ENCODE measurements around the gene HDAC4. TPM values are rescaled to one million over a fixed set of nuclear protein-coding genes. Genes with fewer than 3 reads are reported as not detected.

Gene HDAC4
- total RNA-seq, 1 experiment from 2014 or later = 44.4 TPM

DNA sequence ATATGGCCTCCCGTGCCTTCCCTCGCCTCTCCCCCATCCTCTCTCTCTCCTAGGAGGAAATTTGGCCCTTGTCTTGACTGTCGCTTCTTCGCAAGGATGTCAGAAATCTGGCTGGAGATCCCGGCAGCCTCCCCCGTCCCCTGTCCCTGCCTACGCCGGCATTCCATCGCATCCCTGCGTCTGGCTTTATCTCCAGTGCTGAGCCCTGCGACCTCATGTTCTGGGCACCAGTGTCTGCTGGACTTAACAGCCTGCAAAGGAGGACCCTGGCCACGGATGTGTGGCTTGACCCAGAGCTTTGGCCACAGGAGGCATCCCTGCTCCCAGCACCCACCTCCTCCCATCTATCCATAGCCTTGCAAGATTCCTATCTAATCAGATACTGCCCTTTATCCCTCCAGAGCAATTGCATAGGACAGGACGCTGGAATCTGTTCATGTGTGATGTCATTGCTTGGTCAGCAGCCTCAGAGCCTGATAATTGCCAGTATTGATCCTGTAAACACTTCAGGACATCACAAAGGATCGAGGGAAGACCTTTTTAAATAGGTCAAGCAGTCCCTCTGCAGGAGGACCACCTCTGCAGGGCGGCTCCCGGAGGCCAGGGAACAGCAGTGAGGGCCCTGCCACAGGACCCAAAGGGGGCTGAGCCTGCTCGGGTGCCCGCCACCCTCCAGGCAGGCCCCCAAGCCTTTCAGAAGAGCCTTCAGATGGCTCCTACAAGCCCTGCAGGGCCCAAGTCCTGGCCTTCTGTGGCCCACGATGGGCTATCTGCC, 384.7 kb downstream of the HDAC4 start (continued):
- no peak for TF ChIP-seq FOXP1 (CRISPR knock-in tag; IDR thresholded peaks at IDR 0.05; ENCODE audit: borderline replicate concordance)
- TF ChIP-seq, protein P1, sequence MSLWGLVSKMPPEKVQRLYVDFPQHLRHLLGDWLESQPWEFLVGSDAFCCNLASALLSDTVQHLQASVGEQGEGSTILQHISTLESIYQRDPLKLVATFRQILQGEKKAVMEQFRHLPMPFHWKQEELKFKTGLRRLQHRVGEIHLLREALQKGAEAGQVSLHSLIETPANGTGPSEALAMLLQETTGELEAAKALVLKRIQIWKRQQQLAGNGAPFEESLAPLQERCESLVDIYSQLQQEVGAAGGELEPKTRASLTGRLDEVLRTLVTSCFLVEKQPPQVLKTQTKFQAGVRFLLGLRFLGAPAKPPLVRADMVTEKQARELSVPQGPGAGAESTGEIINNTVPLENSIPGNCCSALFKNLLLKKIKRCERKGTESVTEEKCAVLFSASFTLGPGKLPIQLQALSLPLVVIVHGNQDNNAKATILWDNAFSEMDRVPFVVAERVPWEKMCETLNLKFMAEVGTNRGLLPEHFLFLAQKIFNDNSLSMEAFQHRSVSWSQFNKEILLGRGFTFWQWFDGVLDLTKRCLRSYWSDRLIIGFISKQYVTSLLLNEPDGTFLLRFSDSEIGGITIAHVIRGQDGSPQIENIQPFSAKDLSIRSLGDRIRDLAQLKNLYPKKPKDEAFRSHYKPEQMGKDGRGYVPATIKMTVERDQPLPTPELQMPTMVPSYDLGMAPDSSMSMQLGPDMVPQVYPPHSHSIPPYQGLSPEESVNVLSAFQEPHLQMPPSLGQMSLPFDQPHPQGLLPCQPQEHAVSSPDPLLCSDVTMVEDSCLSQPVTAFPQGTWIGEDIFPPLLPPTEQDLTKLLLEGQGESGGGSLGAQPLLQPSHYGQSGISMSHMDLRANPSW (CRISPR knock-in tag; conservative IDR thresholded peaks at IDR 0.05; ENCODE audit: low read depth) = no peak
- TF ChIP-seq JAZF1 (CRISPR knock-in tag; IDR thresholded peaks at IDR 0.05) = no peak
- TF ChIP-seq, protein P2, sequence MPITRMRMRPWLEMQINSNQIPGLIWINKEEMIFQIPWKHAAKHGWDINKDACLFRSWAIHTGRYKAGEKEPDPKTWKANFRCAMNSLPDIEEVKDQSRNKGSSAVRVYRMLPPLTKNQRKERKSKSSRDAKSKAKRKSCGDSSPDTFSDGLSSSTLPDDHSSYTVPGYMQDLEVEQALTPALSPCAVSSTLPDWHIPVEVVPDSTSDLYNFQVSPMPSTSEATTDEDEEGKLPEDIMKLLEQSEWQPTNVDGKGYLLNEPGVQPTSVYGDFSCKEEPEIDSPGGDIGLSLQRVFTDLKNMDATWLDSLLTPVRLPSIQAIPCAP (CRISPR knock-in tag; IDR thresholded peaks at IDR 0.05) = no peak
- TF ChIP-seq SP1 (CRISPR knock-in tag; conservative IDR thresholded peaks at IDR 0.05) = no peak
- TF ChIP-seq, protein P3, sequence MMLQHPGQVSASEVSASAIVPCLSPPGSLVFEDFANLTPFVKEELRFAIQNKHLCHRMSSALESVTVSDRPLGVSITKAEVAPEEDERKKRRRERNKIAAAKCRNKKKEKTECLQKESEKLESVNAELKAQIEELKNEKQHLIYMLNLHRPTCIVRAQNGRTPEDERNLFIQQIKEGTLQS (CRISPR knock-in tag; conservative IDR thresholded peaks at IDR 0.05) = no peak
- TF ChIP-seq NFYB (CRISPR knock-in tag; conservative IDR thresholded peaks at IDR 0.05; ENCODE audit: low read depth) = no peak

DNA sequence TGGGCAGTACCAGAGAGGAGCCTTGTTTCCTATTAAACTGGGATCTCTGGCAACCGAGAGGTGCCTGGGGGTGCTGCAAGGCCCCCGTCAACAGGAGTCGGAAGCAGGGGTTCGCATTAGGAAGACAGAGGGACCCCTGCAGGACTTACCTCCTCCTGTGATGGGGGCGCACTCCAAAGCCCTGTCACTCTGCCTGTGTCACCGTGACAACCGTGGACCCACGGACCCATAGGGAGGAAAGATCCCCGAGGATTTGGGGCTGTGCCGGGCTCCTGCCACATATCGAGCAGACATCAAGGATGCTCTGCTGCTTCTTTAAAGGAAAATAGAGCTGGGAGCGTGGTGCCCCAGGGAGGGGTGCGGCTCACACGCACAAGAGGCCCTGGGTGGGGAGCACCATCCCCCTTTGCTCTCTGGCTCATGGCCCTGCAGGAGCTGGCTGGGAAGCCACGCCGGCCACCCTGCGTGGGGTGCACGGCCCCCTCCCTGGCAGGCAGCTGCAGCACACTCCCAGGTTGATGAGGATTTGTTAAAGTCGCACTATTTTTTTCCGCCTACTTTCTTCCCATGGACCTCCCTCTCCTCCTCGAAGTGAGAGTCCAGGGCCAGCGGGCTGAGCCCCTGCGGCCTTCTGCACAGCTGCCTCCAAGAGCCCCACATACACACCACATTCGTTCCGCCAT, 385.5 kb downstream of the HDAC4 start:
- Mint-ChIP-seq H3K9me3 (no peaks in the 10 kb centered on the region), H3K36me3 (no peaks in the 10 kb centered on the region), H3K27ac (no peak overlapping the region), H3K4me3 (no peak overlapping the region), H3K4me1 (no peaks in the 10 kb centered on the region), H3K27me3 (ENCODE audit: low read depth) (0 out of 2 replicates have a peak, but pooled peaks cover 2% of the 10 kb centered on the region)
- CTCF ChIA-PET = no interaction called here
- ATAC-seq (no peak), DNase-seq (ENCODE audit: low spot score) (no peak)
- POLR2A ChIA-PET = no interaction called here
- TF ChIP-seq FOXP1 (CRISPR knock-in tag; IDR thresholded peaks at IDR 0.05; ENCODE audit: borderline replicate concordance) = no peak
- TF ChIP-seq NFATC4 (CRISPR knock-in tag; IDR thresholded peaks at IDR 0.05) = no peak
- TF ChIP-seq, protein P4, sequence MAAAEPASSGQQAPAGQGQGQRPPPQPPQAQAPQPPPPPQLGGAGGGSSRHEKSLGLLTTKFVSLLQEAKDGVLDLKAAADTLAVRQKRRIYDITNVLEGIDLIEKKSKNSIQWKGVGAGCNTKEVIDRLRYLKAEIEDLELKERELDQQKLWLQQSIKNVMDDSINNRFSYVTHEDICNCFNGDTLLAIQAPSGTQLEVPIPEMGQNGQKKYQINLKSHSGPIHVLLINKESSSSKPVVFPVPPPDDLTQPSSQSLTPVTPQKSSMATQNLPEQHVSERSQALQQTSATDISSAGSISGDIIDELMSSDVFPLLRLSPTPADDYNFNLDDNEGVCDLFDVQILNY (CRISPR knock-in tag; IDR thresholded peaks at IDR 0.05) = no peak
- TF ChIP-seq ZNF138 (CRISPR knock-in tag; conservative IDR thresholded peaks at IDR 0.05) = no peak
- TF ChIP-seq, protein P5, sequence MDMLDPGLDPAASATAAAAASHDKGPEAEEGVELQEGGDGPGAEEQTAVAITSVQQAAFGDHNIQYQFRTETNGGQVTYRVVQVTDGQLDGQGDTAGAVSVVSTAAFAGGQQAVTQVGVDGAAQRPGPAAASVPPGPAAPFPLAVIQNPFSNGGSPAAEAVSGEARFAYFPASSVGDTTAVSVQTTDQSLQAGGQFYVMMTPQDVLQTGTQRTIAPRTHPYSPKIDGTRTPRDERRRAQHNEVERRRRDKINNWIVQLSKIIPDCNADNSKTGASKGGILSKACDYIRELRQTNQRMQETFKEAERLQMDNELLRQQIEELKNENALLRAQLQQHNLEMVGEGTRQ (CRISPR knock-in tag; IDR thresholded peaks at IDR 0.05) = no peak
- TF ChIP-seq, protein P6, sequence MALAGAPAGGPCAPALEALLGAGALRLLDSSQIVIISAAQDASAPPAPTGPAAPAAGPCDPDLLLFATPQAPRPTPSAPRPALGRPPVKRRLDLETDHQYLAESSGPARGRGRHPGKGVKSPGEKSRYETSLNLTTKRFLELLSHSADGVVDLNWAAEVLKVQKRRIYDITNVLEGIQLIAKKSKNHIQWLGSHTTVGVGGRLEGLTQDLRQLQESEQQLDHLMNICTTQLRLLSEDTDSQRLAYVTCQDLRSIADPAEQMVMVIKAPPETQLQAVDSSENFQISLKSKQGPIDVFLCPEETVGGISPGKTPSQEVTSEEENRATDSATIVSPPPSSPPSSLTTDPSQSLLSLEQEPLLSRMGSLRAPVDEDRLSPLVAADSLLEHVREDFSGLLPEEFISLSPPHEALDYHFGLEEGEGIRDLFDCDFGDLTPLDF (CRISPR knock-in tag; IDR thresholded peaks at IDR 0.05) = no peak
- no peak for TF ChIP-seq CREB1 (CRISPR knock-in tag; IDR thresholded peaks at IDR 0.05)
- TF ChIP-seq, protein P7, sequence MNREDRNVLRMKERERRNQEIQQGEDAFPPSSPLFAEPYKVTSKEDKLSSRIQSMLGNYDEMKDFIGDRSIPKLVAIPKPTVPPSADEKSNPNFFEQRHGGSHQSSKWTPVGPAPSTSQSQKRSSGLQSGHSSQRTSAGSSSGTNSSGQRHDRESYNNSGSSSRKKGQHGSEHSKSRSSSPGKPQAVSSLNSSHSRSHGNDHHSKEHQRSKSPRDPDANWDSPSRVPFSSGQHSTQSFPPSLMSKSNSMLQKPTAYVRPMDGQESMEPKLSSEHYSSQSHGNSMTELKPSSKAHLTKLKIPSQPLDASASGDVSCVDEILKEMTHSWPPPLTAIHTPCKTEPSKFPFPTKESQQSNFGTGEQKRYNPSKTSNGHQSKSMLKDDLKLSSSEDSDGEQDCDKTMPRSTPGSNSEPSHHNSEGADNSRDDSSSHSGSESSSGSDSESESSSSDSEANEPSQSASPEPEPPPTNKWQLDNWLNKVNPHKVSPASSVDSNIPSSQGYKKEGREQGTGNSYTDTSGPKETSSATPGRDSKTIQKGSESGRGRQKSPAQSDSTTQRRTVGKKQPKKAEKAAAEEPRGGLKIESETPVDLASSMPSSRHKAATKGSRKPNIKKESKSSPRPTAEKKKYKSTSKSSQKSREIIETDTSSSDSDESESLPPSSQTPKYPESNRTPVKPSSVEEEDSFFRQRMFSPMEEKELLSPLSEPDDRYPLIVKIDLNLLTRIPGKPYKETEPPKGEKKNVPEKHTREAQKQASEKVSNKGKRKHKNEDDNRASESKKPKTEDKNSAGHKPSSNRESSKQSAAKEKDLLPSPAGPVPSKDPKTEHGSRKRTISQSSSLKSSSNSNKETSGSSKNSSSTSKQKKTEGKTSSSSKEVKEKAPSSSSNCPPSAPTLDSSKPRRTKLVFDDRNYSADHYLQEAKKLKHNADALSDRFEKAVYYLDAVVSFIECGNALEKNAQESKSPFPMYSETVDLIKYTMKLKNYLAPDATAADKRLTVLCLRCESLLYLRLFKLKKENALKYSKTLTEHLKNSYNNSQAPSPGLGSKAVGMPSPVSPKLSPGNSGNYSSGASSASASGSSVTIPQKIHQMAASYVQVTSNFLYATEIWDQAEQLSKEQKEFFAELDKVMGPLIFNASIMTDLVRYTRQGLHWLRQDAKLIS (CRISPR knock-in tag; IDR thresholded peaks at IDR 0.05; ENCODE audit: borderline replicate concordance) = no peak
- no peak for TF ChIP-seq SOX15 (CRISPR knock-in tag; IDR thresholded peaks at IDR 0.05)

Data from WTC11 (cell line).